Measurements from ENCODE around the gene ZNF385B. TPM values are rescaled to one million over a fixed set of nuclear protein-coding genes. Genes with fewer than 3 reads are reported as not detected.

ZNF385B gene
- total RNA-seq = under 1 TPM in 1 of 2 donors, not detected in 1; under 0.01 TPM

GRCh38 chr2:179861416-179862067, at the start of gene ZNF385B:
TSS of gene ZNF385B (minus strand) at chr2:179861612.
- H3K4me3 ChIP-seq = peak within 1 kb of the TSS in 1 of 2 donors; percentile 17
- DNase-seq (peak in 1 of 4 donors; percentile 14), ATAC-seq (peak; percentile 49)
- H3K9me3 ChIP-seq = no peaks in the 10 kb centered on the region
- intact Hi-C loops (cut with DNase I) = no loop called here
- no peak for TF ChIP-seq CTCF (IDR thresholded peaks at IDR 0.05)
- no peak for TF ChIP-seq POLR2A (IDR thresholded peaks at IDR 0.05)
- 3 to 22% methylated on average over 13 to 55 of the region's 55 CpGs for WGBS, 2 donors
- peaks cover 13% of the 10 kb centered on the region for H3K4me1 ChIP-seq
- H3K27me3 ChIP-seq = no peaks in the 10 kb centered on the region
- H3K36me3 ChIP-seq (replicated peaks in 1 of 2; ENCODE audit: insufficient read depth in 1 of 2, low read depth in 2 of 2) = no peaks in the 10 kb centered on the region
- no peak within 1 kb of the TSS for H3K27ac ChIP-seq

- WGBS, 2 donors = 63 to 71% methylated on average over 3 of the region's 3 CpGs
- ATAC-seq = no peak
- no peaks in the 10 kb centered on the region for H3K36me3 ChIP-seq (replicated peaks in 1 of 2; ENCODE audit: insufficient read depth in 1 of 2, low read depth in 2 of 2)
- H3K27me3 ChIP-seq = no peaks in the 10 kb centered on the region
- TF ChIP-seq CTCF (IDR thresholded peaks at IDR 0.05) (no peak), POLR2A (IDR thresholded peaks at IDR 0.05) (no peak)
- DNase-seq = no peak
- H3K4me3 ChIP-seq = no peak overlapping the region
- H3K4me1 ChIP-seq = no peaks in the 10 kb centered on the region
- intact Hi-C loops (cut with DNase I) = no loop called here
- H3K27ac ChIP-seq = no peak overlapping the region
- no peaks in the 10 kb centered on the region for H3K9me3 ChIP-seq
Measured at GRCh38 chr2:179910735-179911113, 49.3 kb upstream of the ZNF385B start.

GRCh38 chr2:179909845-179910734, 48.7 kb upstream of the ZNF385B start:
- no peak for DNase-seq
- intact Hi-C loops (cut with DNase I) = no loop called here
- 50 to 57% methylated on average over 6 of the region's 6 CpGs for WGBS, 2 donors

GRCh38 chr2:179900655-179901054, 39.2 kb upstream of the ZNF385B start:
- DNase-seq = no peak
- WGBS, 2 donors = 73 to 74% methylated on average over 5 of the region's 5 CpGs
- Histone ChIP-seq H3K27ac (no peak overlapping the region), H3K36me3 (replicated peaks in 1 of 2; ENCODE audit: insufficient read depth in 1 of 2, low read depth in 2 of 2) (no peaks in the 10 kb centered on the region), H3K9me3 (peaks cover 0 to 12% (median 0%) of the 10 kb centered on the region in 3 donors), H3K4me1 (no peaks in the 10 kb centered on the region), H3K4me3 (no peak overlapping the region), H3K27me3 (no peaks in the 10 kb centered on the region)
- intact Hi-C loops (cut with DNase I) = no loop called here
- TF ChIP-seq POLR2A (IDR thresholded peaks at IDR 0.05) (no peak), CTCF (IDR thresholded peaks at IDR 0.05) (no peak)
- no peak for ATAC-seq

More at GRCh38 chr2:179909845-179910734, 48.7 kb upstream of the ZNF385B start:
- H3K9me3 ChIP-seq = no peaks in the 10 kb centered on the region
- no peak for ATAC-seq
- no peaks in the 10 kb centered on the region for H3K36me3 ChIP-seq (replicated peaks in 1 of 2; ENCODE audit: insufficient read depth in 1 of 2, low read depth in 2 of 2)
- TF ChIP-seq CTCF (IDR thresholded peaks at IDR 0.05) (no peak), POLR2A (IDR thresholded peaks at IDR 0.05) (no peak)
- H3K27ac ChIP-seq = no peak overlapping the region
- H3K27me3 ChIP-seq = no peaks in the 10 kb centered on the region
- no peaks in the 10 kb centered on the region for H3K4me1 ChIP-seq
- H3K4me3 ChIP-seq = no peak overlapping the region

Data from body of pancreas (tissue), 4 donors.